GM19328 (cell line): ENCODE data around the gene CPED1.
A peak's percentile ranks its signal among the peaks of the same experiment; 100 is the strongest.
"Not testable (repeated sequence)": the region's sequence is repeated elsewhere in the genome, so short reads cannot be mapped to it uniquely, and the experiment has no call there.

ENCODE experiments used
- ATAC-seq: cut with Tn5 transposase; IDR thresholded peaks from one replicate; pipeline ENCODE4 v1.9.1; 2021; ENCODE audit warnings: mild to moderate bottlenecking, moderate library complexity; ENCODE audit not compliant: unreplicated experiment

CPED1 gene

GRCh38 chr7:121125454-121125853 lies 136.9 kb downstream of the CPED1 start:
- not testable (repeated sequence) for ATAC-seq

DNA sequence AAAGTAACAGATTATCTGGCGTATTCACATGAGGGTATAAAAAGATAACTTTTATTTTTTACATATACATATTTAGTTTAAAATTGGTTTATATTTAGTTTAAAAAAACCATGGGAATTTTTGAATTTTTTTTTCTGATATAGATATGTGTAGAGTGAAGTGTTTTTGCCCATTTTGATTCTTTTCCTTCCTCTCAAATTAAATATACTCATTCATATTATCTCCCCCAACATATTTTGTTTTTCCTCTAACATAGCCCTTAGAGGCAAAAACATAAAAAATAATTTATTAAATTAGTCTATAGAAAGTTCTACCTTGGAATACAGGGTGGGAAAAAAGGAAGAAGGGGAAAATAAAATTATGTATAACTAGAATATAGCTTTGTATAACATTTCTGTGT lies 137.7 kb downstream of the CPED1 start:
- ATAC-seq, result no peak

- no peak for ATAC-seq
These were observed 138.5 kb downstream of the CPED1 start for GRCh38 chr7:121126801-121127534.

- ATAC-seq, result no peak
These were observed 144.4 kb downstream of the CPED1 start for GRCh38 chr7:121132940-121133339.

- ATAC-seq, result no peak
These were observed 144.9 kb downstream of the CPED1 start for GRCh38 chr7:121133444-121133843.

DNA sequence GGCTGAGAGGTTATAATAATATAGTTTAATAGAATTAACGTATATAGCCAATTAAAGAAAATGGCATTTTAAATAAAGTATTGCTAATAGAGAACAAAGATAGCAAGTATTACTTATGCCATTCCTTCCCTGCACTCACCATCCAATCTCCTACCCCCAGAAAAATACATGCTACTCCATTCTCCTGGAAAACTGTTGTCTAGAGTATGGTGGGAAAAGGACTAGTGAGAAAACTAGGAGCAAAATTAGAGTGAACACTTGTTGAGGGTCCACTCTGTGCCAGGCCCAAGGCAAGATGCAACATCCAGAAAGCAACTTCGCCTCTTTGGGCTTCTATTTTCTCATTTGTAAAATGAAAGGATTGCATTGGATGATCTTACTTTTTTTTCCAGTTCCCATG lies 149.1 kb downstream of the CPED1 start:
- no peak for ATAC-seq

- peak; percentile 99 for ATAC-seq
These were observed 149.9 kb downstream of the CPED1 start for GRCh38 chr7:121138262-121138933.

GRCh38 chr7:121139427-121139826 lies 150.9 kb downstream of the CPED1 start:
- ATAC-seq, result no peak

GRCh38 chr7:121140790-121141189 lies 152.3 kb downstream of the CPED1 start:
- ATAC-seq, result no peak

GRCh38 chr7:121151774-121152221 lies 163.3 kb downstream of the CPED1 start:
- ATAC-seq, result no peak

DNA sequence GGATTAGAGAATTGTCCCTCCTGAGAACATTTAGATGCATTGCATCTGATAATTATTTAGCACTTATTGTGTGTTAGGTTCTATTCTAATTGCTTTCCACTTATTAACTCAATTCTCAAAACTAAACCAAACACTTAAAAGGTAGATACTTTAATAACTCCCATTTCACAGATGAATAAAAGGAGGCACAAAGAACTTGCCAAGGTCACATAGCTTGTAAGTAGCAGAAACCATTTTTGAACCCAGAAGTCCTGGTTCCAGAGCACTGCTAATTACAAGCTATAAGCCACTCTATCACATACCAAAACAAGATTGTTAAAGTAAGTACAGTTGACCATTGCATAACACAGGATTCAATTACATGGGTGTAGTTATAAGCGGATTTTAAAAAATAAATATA lies 164.9 kb downstream of the CPED1 start:
- no peak for ATAC-seq

GRCh38 chr7:121153995-121154394 lies 165.5 kb downstream of the CPED1 start:
- no peak for ATAC-seq

GRCh38 chr7:121156825-121157224 lies 168.3 kb downstream of the CPED1 start:
- ATAC-seq, result no peak

DNA sequence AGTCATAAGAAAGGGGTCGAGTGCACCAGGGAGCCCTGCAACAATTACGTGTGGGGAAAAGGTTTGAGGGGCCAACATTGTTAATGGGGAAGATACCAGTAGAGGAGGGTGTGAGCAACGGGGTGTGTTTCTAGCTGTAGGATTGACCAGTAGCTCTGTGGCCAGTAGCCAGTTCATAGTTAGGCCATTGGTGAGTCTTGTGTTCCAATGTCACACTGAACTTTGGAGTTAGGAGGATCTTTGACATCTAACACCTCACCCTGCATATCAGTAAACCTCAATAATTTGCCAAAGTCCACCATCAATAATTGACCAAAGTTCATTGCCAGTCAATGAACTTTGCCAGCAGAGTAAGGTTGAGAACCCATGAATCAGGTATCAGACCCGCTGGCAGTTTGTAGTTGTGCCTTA lies 168.8 kb downstream of the CPED1 start:
- no peak for ATAC-seq

DNA sequence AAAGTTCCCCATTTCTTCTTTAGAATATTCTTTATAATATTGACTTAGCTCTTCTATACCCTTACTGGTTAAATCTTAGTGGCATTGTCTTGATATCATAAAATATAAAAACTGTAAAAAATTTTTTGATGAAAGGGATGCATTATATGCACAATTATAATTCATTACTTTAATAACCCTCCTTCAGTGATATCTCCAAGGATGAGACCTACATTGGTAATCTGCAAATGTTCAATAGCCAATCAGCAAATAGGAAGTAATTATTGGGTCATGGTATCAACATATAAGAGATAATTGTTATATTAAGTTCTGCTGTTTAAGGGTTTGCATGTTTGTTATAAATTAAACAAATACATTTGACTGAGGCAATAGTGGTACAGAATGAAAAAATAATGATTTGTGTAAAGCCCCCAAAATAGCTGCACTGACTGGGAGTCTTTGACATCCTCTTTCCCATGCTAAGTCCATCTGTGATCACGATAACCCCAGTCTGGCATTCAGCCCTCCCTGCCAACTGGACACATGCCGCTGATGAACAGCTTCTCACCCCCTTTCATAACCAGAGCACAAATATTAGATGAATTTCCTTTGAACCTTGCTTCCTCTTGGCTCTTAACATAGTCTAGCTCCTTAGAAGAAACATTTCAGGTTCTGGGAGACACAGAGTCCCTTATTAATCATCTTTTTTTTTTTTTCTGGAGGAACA lies 169.5 kb downstream of the CPED1 start:
- ATAC-seq, result no peak

DNA sequence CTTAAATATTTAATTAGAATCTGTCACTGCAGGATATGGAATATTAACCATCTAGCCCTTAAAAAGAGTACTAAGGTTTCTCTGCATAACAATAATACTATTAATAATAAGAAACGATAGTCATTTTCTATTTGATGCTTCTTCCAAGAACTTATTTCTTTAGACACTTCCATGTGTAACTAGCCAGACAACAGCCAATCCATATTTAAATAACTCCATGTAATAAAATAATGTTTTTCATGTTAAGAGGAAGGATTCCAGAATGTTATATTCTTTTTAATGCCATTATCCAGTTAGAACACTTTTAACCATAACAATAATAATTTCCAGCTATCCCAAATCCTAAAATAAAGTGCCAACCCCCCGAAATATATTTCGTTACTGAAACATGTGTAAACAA lies 170.2 kb downstream of the CPED1 start:
- no peak for ATAC-seq

DNA sequence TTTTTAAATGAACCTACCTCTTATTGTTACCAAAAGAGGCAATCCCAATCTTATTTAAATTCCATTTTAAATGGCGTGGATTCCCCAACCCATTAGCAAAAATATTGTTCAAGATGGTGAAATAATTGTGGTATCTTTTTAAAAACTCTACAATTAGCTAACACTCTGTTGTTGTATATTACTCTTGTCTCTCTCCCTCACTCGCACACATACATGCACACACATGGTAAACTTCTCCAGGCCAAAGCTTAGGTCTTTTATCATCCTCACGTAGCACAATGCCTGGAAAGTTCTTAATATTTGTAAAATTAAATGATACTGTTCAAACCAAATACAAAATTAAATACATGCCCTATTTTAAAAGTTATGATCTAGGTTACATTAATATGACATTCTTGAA lies 171.0 kb downstream of the CPED1 start:
- no peak for ATAC-seq

DNA sequence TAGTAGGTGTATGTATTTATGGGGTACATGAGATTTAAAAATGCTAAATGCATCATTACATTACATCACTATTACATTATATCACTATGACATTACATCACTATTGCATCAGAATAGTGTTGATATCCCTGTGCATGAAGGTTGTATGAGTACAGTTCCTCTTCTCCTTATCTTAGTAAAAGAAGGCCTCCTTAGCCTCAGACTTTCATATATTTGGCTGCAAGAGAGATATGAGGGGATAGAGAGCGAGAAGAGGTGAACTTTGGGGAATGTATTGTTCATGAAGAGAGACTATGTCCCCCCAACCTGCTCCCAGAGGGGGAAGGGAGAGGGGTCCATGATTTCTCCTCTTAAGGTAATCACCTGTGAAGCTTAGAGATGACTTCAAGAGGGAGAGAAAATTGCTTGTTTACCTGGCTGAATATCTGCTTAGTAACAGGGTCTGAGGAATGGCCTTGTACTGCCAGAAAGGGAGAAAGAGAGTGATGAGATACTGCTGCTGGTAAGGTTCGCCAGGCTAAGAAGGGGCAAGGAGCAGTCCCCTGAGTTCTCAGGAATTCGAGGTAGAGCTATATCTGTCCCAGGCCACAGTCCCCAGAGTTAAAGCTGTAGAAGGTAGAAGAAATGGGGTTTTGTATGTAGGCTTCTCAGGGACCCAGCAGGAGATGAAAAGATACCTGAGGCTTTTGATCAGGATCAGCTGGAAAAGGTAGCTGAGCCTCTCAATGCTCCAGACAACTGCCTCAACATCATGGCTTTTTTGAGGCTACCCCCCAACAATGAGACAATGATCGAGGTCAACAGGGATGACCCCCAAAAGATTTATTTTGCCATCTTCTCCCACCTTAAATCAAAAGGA lies 171.9 kb downstream of the CPED1 start:
- ATAC-seq, result no peak

DNA sequence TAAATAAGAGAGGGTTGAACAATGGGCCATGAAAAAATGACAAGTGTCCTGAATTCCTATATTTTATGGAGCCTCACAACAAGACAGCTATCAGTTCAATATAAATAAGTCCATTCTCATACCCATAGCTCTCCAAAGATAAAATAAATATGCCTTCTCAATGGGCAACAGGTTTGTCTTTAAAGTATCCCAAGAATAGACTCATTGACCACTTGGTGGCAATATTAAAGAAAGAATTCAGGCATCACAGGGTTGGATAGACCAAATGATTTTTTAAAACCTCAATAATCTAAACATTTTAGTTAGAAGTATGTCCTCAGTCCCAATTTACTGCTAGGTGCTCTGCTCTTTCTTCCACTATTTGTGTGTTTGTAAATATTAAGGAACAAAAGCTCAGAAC lies 175.2 kb downstream of the CPED1 start:
- ATAC-seq, result no peak

- no peak for ATAC-seq
These were observed 175.7 kb downstream of the CPED1 start for GRCh38 chr7:121164247-121164646.

DNA sequence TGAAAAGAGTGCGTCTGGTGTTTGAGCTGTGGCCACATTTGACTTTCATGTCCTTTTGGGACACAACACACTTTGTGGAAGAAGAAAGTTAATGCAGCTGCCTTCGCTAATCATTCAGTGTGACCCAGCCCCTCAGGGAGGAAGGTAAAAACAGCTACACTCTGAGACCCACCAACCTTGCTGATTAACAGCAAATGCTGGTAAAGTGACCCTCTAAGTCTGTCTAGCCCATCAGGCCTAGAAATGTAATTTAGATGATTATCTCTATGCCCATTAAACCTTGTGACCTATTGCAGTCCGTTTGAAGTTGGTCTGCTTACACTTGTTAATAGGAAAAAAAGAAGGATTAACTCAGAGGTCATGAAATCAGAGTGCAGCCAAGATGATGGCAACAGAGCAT lies 178.4 kb downstream of the CPED1 start:
- ATAC-seq, result no peak
